ENCODE measurements around the gene ADGRA1.

DNA sequence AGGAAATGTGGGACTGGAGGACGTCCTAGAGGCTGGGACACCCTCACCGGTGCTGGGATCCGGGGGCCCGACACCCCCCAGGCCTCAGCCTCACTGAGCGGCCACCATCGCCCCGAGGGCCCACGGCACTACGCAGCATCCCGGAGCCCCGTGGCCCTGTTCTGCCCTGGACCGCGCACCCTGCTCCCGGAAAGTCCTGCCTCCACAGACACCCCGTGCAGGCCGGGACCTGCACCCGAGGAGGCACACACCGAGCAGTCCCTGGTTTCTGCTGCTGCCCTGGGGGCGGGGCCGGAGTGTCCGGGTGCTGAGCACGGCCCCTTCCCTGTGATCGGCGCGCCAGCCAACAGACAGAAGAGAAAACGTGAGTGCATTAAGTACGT is 54.2 kb downstream of the ADGRA1 start:
- no peak for TF ChIP-seq POLR2AphosphoS5 (IDR thresholded peaks at IDR 0.05; ENCODE audit: insufficient read depth, low read depth, low read length)
- TF ChIP-seq MYC (IDR thresholded peaks at IDR 0.05; ENCODE audit: low read depth, low read length): no peak
- TF ChIP-seq, protein P1, sequence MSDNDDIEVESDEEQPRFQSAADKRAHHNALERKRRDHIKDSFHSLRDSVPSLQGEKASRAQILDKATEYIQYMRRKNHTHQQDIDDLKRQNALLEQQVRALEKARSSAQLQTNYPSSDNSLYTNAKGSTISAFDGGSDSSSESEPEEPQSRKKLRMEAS (IDR thresholded peaks at IDR 0.05; ENCODE audit: insufficient read depth, insufficient read length): no peak
- no peak for TF ChIP-seq EZH2 (IDR thresholded peaks at IDR 0.05; ENCODE audit: borderline replicate concordance, low read depth, low read length, severe bottlenecking)
- TF ChIP-seq, protein P2, sequence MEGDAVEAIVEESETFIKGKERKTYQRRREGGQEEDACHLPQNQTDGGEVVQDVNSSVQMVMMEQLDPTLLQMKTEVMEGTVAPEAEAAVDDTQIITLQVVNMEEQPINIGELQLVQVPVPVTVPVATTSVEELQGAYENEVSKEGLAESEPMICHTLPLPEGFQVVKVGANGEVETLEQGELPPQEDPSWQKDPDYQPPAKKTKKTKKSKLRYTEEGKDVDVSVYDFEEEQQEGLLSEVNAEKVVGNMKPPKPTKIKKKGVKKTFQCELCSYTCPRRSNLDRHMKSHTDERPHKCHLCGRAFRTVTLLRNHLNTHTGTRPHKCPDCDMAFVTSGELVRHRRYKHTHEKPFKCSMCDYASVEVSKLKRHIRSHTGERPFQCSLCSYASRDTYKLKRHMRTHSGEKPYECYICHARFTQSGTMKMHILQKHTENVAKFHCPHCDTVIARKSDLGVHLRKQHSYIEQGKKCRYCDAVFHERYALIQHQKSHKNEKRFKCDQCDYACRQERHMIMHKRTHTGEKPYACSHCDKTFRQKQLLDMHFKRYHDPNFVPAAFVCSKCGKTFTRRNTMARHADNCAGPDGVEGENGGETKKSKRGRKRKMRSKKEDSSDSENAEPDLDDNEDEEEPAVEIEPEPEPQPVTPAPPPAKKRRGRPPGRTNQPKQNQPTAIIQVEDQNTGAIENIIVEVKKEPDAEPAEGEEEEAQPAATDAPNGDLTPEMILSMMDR (IDR thresholded peaks at IDR 0.05; ENCODE audit: extremely low read depth in 1 of 2, insufficient read depth in 1 of 2, low read depth in 1 of 2, low read length in 2 of 2): no peak
